ENCODE results near the gene CCL2. TPM values are rescaled to one million over a fixed set of nuclear protein-coding genes. Genes with fewer than 3 reads are reported as not detected.

The CCL2 gene
- total RNA-seq, 1 experiment from 2014 or later, result not detected

DNA sequence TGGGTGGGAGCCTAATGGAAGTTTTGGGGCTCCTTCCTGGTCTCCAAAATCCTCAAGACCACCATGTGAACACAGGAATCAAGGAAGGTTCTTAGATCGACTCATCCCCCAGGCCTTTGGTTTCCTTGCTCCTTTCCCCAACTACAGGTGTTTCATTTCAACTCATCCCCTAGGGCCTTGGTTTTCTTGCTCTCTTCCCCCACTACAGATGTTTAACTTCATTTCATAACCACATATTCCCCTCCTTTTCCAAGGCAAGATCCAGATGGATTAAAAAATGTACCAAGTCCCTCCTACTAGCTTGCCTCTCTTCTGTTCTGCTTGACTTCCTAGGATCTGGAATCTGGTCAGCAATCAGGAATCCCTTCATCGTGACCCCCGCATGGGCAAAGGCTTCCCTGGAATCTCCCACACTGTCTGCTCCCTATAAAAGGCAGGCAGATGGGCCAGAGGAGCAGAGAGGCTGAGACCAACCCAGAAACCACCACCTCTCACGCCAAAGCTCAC lies 30.3 kb downstream of the CCL2 start, which contains the start of gene CCL11:
Gene CCL11 (plus strand): TSS at position 457 of the 507 bp plus-strand sequence. CDS start 67 bp downstream, outside the sequence.
- H3K9me3 ChIP-seq (ENCODE audit: low read length), result no peaks in the 10 kb centered on the region
- DNase-seq (no peak), ATAC-seq (no peak)
- H4K20me1 ChIP-seq (ENCODE audit: low read length), result no peaks in the 10 kb centered on the region
- intact Hi-C loops (cut with micrococcal nuclease), result no loop called here
- BruUV-seq (replicated peaks), result no TSS peak
- no peaks in the 10 kb centered on the region for H3K79me2 ChIP-seq (ENCODE audit: low read length)
- no peaks in the 10 kb centered on the region for H3K9me2 ChIP-seq (replicated peaks; ENCODE audit: low read length)
- TF ChIP-seq, protein P1, sequence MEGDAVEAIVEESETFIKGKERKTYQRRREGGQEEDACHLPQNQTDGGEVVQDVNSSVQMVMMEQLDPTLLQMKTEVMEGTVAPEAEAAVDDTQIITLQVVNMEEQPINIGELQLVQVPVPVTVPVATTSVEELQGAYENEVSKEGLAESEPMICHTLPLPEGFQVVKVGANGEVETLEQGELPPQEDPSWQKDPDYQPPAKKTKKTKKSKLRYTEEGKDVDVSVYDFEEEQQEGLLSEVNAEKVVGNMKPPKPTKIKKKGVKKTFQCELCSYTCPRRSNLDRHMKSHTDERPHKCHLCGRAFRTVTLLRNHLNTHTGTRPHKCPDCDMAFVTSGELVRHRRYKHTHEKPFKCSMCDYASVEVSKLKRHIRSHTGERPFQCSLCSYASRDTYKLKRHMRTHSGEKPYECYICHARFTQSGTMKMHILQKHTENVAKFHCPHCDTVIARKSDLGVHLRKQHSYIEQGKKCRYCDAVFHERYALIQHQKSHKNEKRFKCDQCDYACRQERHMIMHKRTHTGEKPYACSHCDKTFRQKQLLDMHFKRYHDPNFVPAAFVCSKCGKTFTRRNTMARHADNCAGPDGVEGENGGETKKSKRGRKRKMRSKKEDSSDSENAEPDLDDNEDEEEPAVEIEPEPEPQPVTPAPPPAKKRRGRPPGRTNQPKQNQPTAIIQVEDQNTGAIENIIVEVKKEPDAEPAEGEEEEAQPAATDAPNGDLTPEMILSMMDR (conservative IDR thresholded peaks at IDR 0.05; ENCODE audit: low read depth, low read length), result no peak
- TF ChIP-seq EZH2phosphoT487 (IDR thresholded peaks at IDR 0.05; ENCODE audit: borderline replicate concordance, low read length), result no peak
- no peak for TF ChIP-seq EZH2 (IDR thresholded peaks at IDR 0.05; ENCODE audit: low read length, unreplicated experiment)
- no peaks in the 10 kb centered on the region for H3K27me3 ChIP-seq (ENCODE audit: low read length)
- no peak within 1 kb of the TSS for H3K9ac ChIP-seq (ENCODE audit: low read length)
- no peak within 1 kb of the TSS for H3K4me3 ChIP-seq (ENCODE audit: low read length)
- H3F3A ChIP-seq (ENCODE audit: low read length, unreplicated experiment), result no peaks in the 10 kb centered on the region
- H3K4me1 ChIP-seq (ENCODE audit: insufficient read depth, low read length), result no peaks in the 10 kb centered on the region
- H2AFZ ChIP-seq (ENCODE audit: low read length), result no peak within 1 kb of the TSS
- CTCF ChIA-PET, result no interaction called here
- no peak within 1 kb of the TSS for H3K4me2 ChIP-seq (ENCODE audit: low read length)
- POLR2A ChIA-PET (ENCODE audit: unreplicated experiment), result no interaction called here
- H3K27ac ChIP-seq (ENCODE audit: low read length), result no peak within 1 kb of the TSS
- no peaks in the 10 kb centered on the region for H3K36me3 ChIP-seq (ENCODE audit: low read depth, low read length)

DNA sequence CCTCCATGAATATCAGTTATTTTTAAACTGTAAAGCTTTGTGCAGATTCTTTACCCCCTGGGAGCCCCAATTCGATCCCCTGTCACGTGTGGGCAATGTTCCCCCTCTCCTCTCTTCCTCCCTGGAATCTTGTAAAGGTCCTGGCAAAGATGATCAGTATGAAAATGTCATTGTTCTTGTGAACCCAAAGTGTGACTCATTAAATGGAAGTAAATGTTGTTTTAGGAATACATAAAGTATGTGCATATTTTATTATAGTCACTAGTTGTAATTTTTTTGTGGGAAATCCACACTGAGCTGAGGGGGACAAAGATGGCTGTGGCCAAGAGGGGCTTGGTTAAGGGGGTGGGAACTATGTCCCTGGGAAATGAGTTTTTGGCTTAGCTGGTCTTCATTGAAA lies 32.8 kb downstream of the CCL2 start:
- Histone ChIP-seq H3K27ac (ENCODE audit: low read length) (no peak overlapping the region), H3K4me3 (ENCODE audit: low read length) (no peak overlapping the region), H3K9ac (ENCODE audit: low read length) (no peak overlapping the region), H3K9me2 (replicated peaks; ENCODE audit: low read length) (no peaks in the 10 kb centered on the region), H3K4me1 (ENCODE audit: insufficient read depth, low read length) (no peaks in the 10 kb centered on the region), H3K36me3 (ENCODE audit: low read depth, low read length) (no peaks in the 10 kb centered on the region), H3F3A (ENCODE audit: low read length, unreplicated experiment) (no peaks in the 10 kb centered on the region), H4K20me1 (ENCODE audit: low read length) (no peaks in the 10 kb centered on the region), H3K9me3 (ENCODE audit: low read length) (no peaks in the 10 kb centered on the region), H3K4me2 (ENCODE audit: low read length) (no peak overlapping the region), H3K27me3 (ENCODE audit: low read length) (no peaks in the 10 kb centered on the region), H2AFZ (ENCODE audit: low read length) (no peak overlapping the region), H3K79me2 (ENCODE audit: low read length) (no peaks in the 10 kb centered on the region)
- no peak for DNase-seq
- CTCF ChIA-PET, result no interaction called here
- intact Hi-C loops (cut with micrococcal nuclease), result no loop called here
- POLR2A ChIA-PET (ENCODE audit: unreplicated experiment), result no interaction called here
- BruUV-seq (replicated peaks), result no TSS peak
- no peak for ATAC-seq
- TF ChIP-seq EZH2 (IDR thresholded peaks at IDR 0.05; ENCODE audit: low read length, unreplicated experiment), result no peak
- TF ChIP-seq, protein P1 (conservative IDR thresholded peaks at IDR 0.05; ENCODE audit: low read depth, low read length), result no peak
- no peak for TF ChIP-seq EZH2phosphoT487 (IDR thresholded peaks at IDR 0.05; ENCODE audit: borderline replicate concordance, low read length)

DNA sequence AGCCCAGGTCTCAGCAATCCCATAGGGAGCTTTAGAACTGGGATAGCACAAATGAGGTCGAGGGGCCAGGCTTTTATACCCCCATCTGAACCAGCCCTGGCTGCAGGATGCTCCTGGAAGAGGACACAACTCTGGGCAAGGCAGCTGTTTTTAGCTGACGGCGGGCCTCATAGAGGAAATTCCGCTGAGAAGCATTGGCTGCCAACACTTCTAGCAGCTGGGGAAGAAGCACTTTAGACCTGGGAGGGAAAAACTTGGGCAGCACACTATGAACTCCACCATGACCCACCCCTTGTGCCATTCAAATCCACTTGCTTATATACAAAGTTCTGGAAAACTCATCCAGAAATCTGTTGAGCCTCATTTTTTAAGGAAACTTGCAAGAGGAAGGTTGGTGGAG lies 35.5 kb downstream of the CCL2 start:
- H3F3A ChIP-seq (ENCODE audit: low read length, unreplicated experiment), result no peaks in the 10 kb centered on the region
- CTCF ChIA-PET, result no interaction called here

More for the DNA sequence above, 35.5 kb downstream of the CCL2 start:
- BruUV-seq (replicated peaks), result no TSS peak
- TF ChIP-seq, protein P1 (conservative IDR thresholded peaks at IDR 0.05; ENCODE audit: low read depth, low read length), result no peak
- TF ChIP-seq EZH2 (IDR thresholded peaks at IDR 0.05; ENCODE audit: low read length, unreplicated experiment) (no peak), EZH2phosphoT487 (IDR thresholded peaks at IDR 0.05; ENCODE audit: borderline replicate concordance, low read length) (no peak)
- no peaks in the 10 kb centered on the region for H4K20me1 ChIP-seq (ENCODE audit: low read length)
- POLR2A ChIA-PET (ENCODE audit: unreplicated experiment), result no interaction called here
- DNase-seq (no peak), ATAC-seq (no peak)
- no peaks in the 10 kb centered on the region for H3K9me2 ChIP-seq (replicated peaks; ENCODE audit: low read length)
- intact Hi-C loops (cut with micrococcal nuclease), result no loop called here
- no peaks in the 10 kb centered on the region for H3K9me3 ChIP-seq (ENCODE audit: low read length)
- no peak overlapping the region for H3K27ac ChIP-seq (ENCODE audit: low read length)
- no peak overlapping the region for H3K4me3 ChIP-seq (ENCODE audit: low read length)
- H3K27me3 ChIP-seq (ENCODE audit: low read length), result no peaks in the 10 kb centered on the region
- H2AFZ ChIP-seq (ENCODE audit: low read length), result no peak overlapping the region
- no peaks in the 10 kb centered on the region for H3K79me2 ChIP-seq (ENCODE audit: low read length)
- H3K4me2 ChIP-seq (ENCODE audit: low read length), result no peak overlapping the region
- H3K9ac ChIP-seq (ENCODE audit: low read length), result no peak overlapping the region
- no peaks in the 10 kb centered on the region for H3K4me1 ChIP-seq (ENCODE audit: insufficient read depth, low read length)
- no peaks in the 10 kb centered on the region for H3K36me3 ChIP-seq (ENCODE audit: low read depth, low read length)

Data from PC-3 (cell line).